ENCODE results near the gene GYS1. TPM values are rescaled to one million over a fixed set of nuclear protein-coding genes. Genes with fewer than 3 reads are reported as not detected.
"Not testable (repeated sequence)": the region's sequence is repeated elsewhere in the genome, so short reads cannot be mapped to it uniquely, and the experiment has no call there.

GYS1 gene
- total and polyA plus RNA-seq, 12 donors, result 114 to 245 (median 183) TPM

GRCh38 chr19:48928164-48929025, 64.7 kb downstream of the GYS1 start:
- no peak for TF ChIP-seq CTCF (IDR thresholded peaks at IDR 0.05)
- Histone ChIP-seq H3K36me3 (peaks cover 0 to 6% (median 0%) of the 10 kb centered on the region in 9 donors), H3K4me3 (no peak overlapping the region), H3K4me1 (peaks cover 0 to 20% (median 10%) of the 10 kb centered on the region in 9 donors), H3K27ac (peak overlapping the region in 1 of 10 donors; percentile 20), H3K9me3 (no peaks in the 10 kb centered on the region), H3K27me3 (peaks cover 0 to 13% (median 0%) of the 10 kb centered on the region in 7 donors)
- intact Hi-C loops (cut with DNase I), result no loop called here
- DNase-seq (no peak), ATAC-seq (no peak)
- 82 to 85% methylated on average over 15 of the region's 15 CpGs for WGBS, 2 donors

- H3K27ac ChIP-seq, result peak overlapping the region in 1 of 10 donors; percentile 64
- WGBS, 2 donors, result 88 to 93% methylated on average over 17 of the region's 17 CpGs
- intact Hi-C loops (cut with DNase I), result not testable (repeated sequence)
Observed at GRCh38 chr19:48927692-48928091, 65.4 kb downstream of the GYS1 start.

GRCh38 chr19:48926909-48927308, 66.2 kb downstream of the GYS1 start:
- TF ChIP-seq CTCF (IDR thresholded peaks at IDR 0.05), result no peak

More at GRCh38 chr19:48927692-48928091, 65.4 kb downstream of the GYS1 start:
- H3K27me3 ChIP-seq, H3K4me3 ChIP-seq, H3K9me3 ChIP-seq, ATAC-seq, DNase-seq: not testable (repeated sequence)
- H3K4me1 ChIP-seq, result peaks cover 0 to 13% (median 5%) of the 10 kb centered on the region in 9 donors
- peaks cover 0 to 13% (median 0%) of the 10 kb centered on the region in 9 donors for H3K36me3 ChIP-seq

GRCh38 chr19:48925890-48926289, 67.2 kb downstream of the GYS1 start:
- Histone ChIP-seq H3K36me3 (peaks cover 0 to 29% (median 16%) of the 10 kb centered on the region in 9 donors), H3K27ac (peak overlapping the region in 1 of 10 donors; percentile 64), H3K4me1 (peaks cover 0 to 13% (median 5%) of the 10 kb centered on the region in 9 donors)
- ATAC-seq; DNase-seq; H3K9me3 ChIP-seq; H3K4me3 ChIP-seq; H3K27me3 ChIP-seq; intact Hi-C loops (cut with DNase I): not testable (repeated sequence)
- WGBS, 2 donors, result 80 to 94% methylated on average over 8 of the region's 8 CpGs

More at GRCh38 chr19:48926909-48927308, 66.2 kb downstream of the GYS1 start:
- Histone ChIP-seq H3K36me3 (peaks cover 0 to 19% (median 6%) of the 10 kb centered on the region in 9 donors), H3K27ac (peak overlapping the region in 1 of 10 donors; percentile 64), H3K9me3 (no peaks in the 10 kb centered on the region), H3K4me1 (peaks cover 0 to 13% (median 5%) of the 10 kb centered on the region in 9 donors), H3K4me3 (no peak overlapping the region), H3K27me3 (no peaks in the 10 kb centered on the region)
- WGBS, 2 donors, result 11 to 16% methylated on average over 10 of the region's 10 CpGs
- DNase-seq, result peak in 1 of 2 donors; percentile 48
- ATAC-seq, result peak in 6 of 8 donors; percentile 27 to 77 (median 58)
- intact Hi-C loops (cut with DNase I), result no loop called here

- Histone ChIP-seq H3K9me3 (no peaks in the 10 kb centered on the region), H3K4me1 (peaks cover 0 to 13% (median 5%) of the 10 kb centered on the region in 9 donors), H3K36me3 (peaks cover 0 to 35% (median 16%) of the 10 kb centered on the region in 9 donors), H3K27me3 (no peaks in the 10 kb centered on the region), H3K4me3 (no peak overlapping the region), H3K27ac (no peak overlapping the region)
- WGBS, 2 donors, result 88 to 91% methylated on average over 11 of the region's 11 CpGs
- ATAC-seq (no peak), DNase-seq (no peak)
- no peak for TF ChIP-seq CTCF (IDR thresholded peaks at IDR 0.05)
- intact Hi-C loops (cut with DNase I), result no loop called here
Observed at GRCh38 chr19:48925240-48925843, 67.8 kb downstream of the GYS1 start.
